Measurements from ENCODE around the gene ACOT11.

Gene ACOT11

GRCh38 chr1:54611621-54612020, 63.6 kb downstream of the ACOT11 start:
- Mint-ChIP-seq H3K27ac (no peak overlapping the region), H3K4me3 (no peak overlapping the region), H3K36me3 (ENCODE audit: low read depth) (no peaks in the 10 kb centered on the region), H3K4me1 (no peaks in the 10 kb centered on the region), H3K27me3 (ENCODE audit: low read depth) (peaks cover 9% of the 10 kb centered on the region), H3K9me3 (no peaks in the 10 kb centered on the region)
- TF ChIP-seq CTCF (IDR thresholded peaks at IDR 0.05; ENCODE audit: unreplicated experiment in 3 of 3): no peak

- Mint-ChIP-seq H3K9me3 (no peaks in the 10 kb centered on the region), H3K4me3 (no peak overlapping the region), H3K27ac (no peak overlapping the region), H3K27me3 (ENCODE audit: low read depth) (peaks cover 4% of the 10 kb centered on the region), H3K36me3 (ENCODE audit: low read depth) (no peaks in the 10 kb centered on the region), H3K4me1 (no peaks in the 10 kb centered on the region)
- no peak for TF ChIP-seq CTCF (IDR thresholded peaks at IDR 0.05; ENCODE audit: unreplicated experiment in 3 of 3)
These were observed 66.0 kb downstream of the ACOT11 start for GRCh38 chr1:54614024-54614423.

- H3K4me3 Mint-ChIP-seq: no peak overlapping the region
- H3K27ac Mint-ChIP-seq: no peak overlapping the region
These were observed 66.5 kb downstream of the ACOT11 start for GRCh38 chr1:54614563-54614962.

GRCh38 chr1:54615531-54616279, 67.7 kb downstream of the ACOT11 start:
- no peak for TF ChIP-seq CTCF (IDR thresholded peaks at IDR 0.05; ENCODE audit: unreplicated experiment in 3 of 3)
- no peaks in the 10 kb centered on the region for H3K4me1 Mint-ChIP-seq
- H3K9me3 Mint-ChIP-seq: no peaks in the 10 kb centered on the region
- peaks cover 4% of the 10 kb centered on the region for H3K27me3 Mint-ChIP-seq (ENCODE audit: low read depth)
- no peak overlapping the region for H3K4me3 Mint-ChIP-seq
- H3K36me3 Mint-ChIP-seq (ENCODE audit: low read depth): no peaks in the 10 kb centered on the region
- H3K27ac Mint-ChIP-seq: no peak overlapping the region

More at GRCh38 chr1:54614563-54614962, 66.5 kb downstream of the ACOT11 start:
- TF ChIP-seq CTCF (IDR thresholded peaks at IDR 0.05; ENCODE audit: unreplicated experiment in 3 of 3): no peak
- H3K27me3 Mint-ChIP-seq (ENCODE audit: low read depth): peaks cover 4% of the 10 kb centered on the region
- H3K36me3 Mint-ChIP-seq (ENCODE audit: low read depth): no peaks in the 10 kb centered on the region
- no peaks in the 10 kb centered on the region for H3K4me1 Mint-ChIP-seq
- H3K9me3 Mint-ChIP-seq: no peaks in the 10 kb centered on the region

- TF ChIP-seq CTCF (IDR thresholded peaks at IDR 0.05; ENCODE audit: unreplicated experiment in 3 of 3): no peak
- no peaks in the 10 kb centered on the region for H3K9me3 Mint-ChIP-seq
- peak overlapping the region in 1 of 3 experiments; percentile 4 for H3K27ac Mint-ChIP-seq
- H3K4me1 Mint-ChIP-seq: peaks cover 5% of the 10 kb centered on the region
- H3K4me3 Mint-ChIP-seq: no peak overlapping the region
- no peaks in the 10 kb centered on the region for H3K36me3 Mint-ChIP-seq (ENCODE audit: low read depth)
- H3K27me3 Mint-ChIP-seq (ENCODE audit: low read depth): peaks cover 7% of the 10 kb centered on the region
These were observed 71.7 kb downstream of the ACOT11 start for GRCh38 chr1:54619749-54620148.
